ENCODE results near the gene KATNAL1. TPM values are rescaled to one million over a fixed set of nuclear protein-coding genes. Genes with fewer than 3 reads are reported as not detected.

The KATNAL1 gene
- total and polyA plus RNA-seq, 2 of the 4 experiments (the other 2 are of a cell fraction) = 6.9 to 16.8 TPM

DNA sequence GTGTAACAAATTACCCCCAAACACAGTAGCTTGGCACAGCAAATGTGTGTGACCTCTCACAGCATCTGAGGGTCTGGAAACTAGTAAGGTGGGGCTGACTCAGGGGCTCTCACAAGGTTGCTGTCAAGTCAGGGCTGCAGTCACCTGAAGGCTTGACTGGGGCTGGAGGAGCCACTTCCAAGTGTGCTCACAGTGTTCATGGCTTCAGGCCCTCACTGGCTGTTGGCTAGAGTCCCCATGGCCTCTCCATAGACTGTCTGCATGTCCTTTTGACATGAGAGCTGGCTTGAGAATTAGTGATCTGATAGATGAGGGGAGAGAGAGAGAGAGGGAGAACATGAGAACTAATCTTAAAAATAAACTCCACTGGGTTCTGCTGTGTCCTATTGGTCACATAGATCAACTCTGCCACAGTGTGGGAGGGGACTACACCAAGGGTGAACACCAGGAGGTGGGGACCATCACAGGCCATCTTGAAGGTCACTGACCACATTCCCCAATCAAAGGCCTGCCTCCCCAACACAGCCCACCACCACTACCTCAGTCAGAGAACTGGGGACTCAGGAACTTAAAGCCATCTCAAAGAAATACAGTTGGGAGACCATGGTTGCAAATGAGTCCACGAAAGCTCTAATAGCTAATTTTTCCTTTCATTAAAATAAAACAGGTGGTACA, 38.2 kb upstream of the KATNAL1 start:
- dilution Hi-C loops (cut with HindIII; ENCODE audit: low sequenced_read_pairs, unreplicated experiment) = no loop called here
- Histone ChIP-seq H4K20me1 (ENCODE audit: insufficient read depth, low read length) (peaks cover 3% of the 10 kb centered on the region; the same call in 1 of the 2 replicates), H4K91ac (ENCODE audit: insufficient read depth, low read depth, low read length) (no peak overlapping the region; the same call in 1 of the 2 replicates), H2AK9ac (replicated peaks; ENCODE audit: low read depth, low read length, poor library complexity) (no peak overlapping the region), H3K56ac (ENCODE audit: extremely low read depth, insufficient read depth, low read length) (no peak overlapping the region), H4K8ac (ENCODE audit: low read depth in 2 of 2, low read length in 2 of 2) (no peak overlapping the region), H2BK5ac (ENCODE audit: low read depth, low read length, poor library complexity, severe bottlenecking) (no peak overlapping the region), H2AFZ (replicated peaks; ENCODE audit: low read length, poor library complexity) (no peak overlapping the region), H3K9me3 (ENCODE audit: control insufficient read depth, insufficient read depth, low read length) (no peaks in the 10 kb centered on the region), H3K4me1 (ENCODE audit: control insufficient read depth, insufficient read depth, low read length) (peaks cover 12% of the 10 kb centered on the region), H3K27me3 (ENCODE audit: control insufficient read depth, insufficient read depth, low read length) (no peaks in the 10 kb centered on the region), H3K9ac (ENCODE audit: low read depth, low read length) (no peak overlapping the region), H3K18ac (ENCODE audit: low read depth, low read length) (no peak overlapping the region), H3K4me3 (ENCODE audit: insufficient read depth, low read depth, low read length) (no peak overlapping the region), H4K5ac (ENCODE audit: low read depth, low read length) (no peak overlapping the region), H2BK20ac (ENCODE audit: low read depth, low read length) (no peak overlapping the region), H3K36me3 (ENCODE audit: control insufficient read depth, insufficient read depth, low read length) (no peaks in the 10 kb centered on the region), H3K23ac (ENCODE audit: low read depth, low read length) (no peak overlapping the region), H3K79me1 (ENCODE audit: low read depth in 1 of 2, low read length in 2 of 2) (peaks cover 0 to 7% of the 10 kb centered on the region in 2 experiments; a peak in 1 of 4 replicates), H3K27ac (ENCODE audit: insufficient read depth, low read length) (no peak overlapping the region), H3K9me1 (ENCODE audit: insufficient read depth, low read length) (peaks cover 6% of the 10 kb centered on the region; the same call in 1 of the 2 replicates), H3K4me2 (ENCODE audit: low read depth, low read length) (no peak overlapping the region), H2BK120ac (ENCODE audit: low read depth, low read length) (no peak overlapping the region), H3K14ac (replicated peaks; ENCODE audit: low read depth, low read length) (no peak overlapping the region), H2BK15ac (ENCODE audit: low read depth, low read length) (no peak overlapping the region), H2AK5ac (ENCODE audit: low read depth, low read length) (no peak overlapping the region), H3K4ac (ENCODE audit: low read depth, low read length) (no peak overlapping the region)
- WGBS, 2 experiments (ENCODE audit: extremely low coverage in 2 of 2, insufficient read length in 1 of 2) = no CpG with 5 or more reads among the region's 1 CpG
- CTCF ChIA-PET = interaction anchor here (0.6 to 0.9 kb wide), 2 partner anchors 21 to 24 kb away, joined by 3 read pairs; no protein-coding TSS in a partner anchor
- DNase-seq (no peak), ATAC-seq (ENCODE audit: low read depth) (no peak)
- intact Hi-C loops (cut with micrococcal nuclease) = no loop called here
- TF ChIP-seq MAZ (IDR thresholded peaks at IDR 0.05; ENCODE audit: borderline replicate concordance, low read depth, low read length) (no peak), MXI1 (IDR thresholded peaks at IDR 0.05; ENCODE audit: borderline replicate concordance, low read depth, low read length) (no peak), NFE2L2 (IDR thresholded peaks at IDR 0.05; ENCODE audit: low read depth, low read length) (no peak), SMC3 (IDR thresholded peaks at IDR 0.05; ENCODE audit: low read depth, low read length) (no peak), BHLHE40 (IDR thresholded peaks at IDR 0.05; ENCODE audit: low read depth, low read length) (no peak), CEBPB (IDR thresholded peaks at IDR 0.05; ENCODE audit: low read depth, low read length) (no peak), CHD1 (IDR thresholded peaks at IDR 0.05; ENCODE audit: low read depth, low read length) (no peak), FOS (IDR thresholded peaks at IDR 0.05; ENCODE audit: low read depth, low read length) (no peak), POLR2A (IDR thresholded peaks at IDR 0.05; ENCODE audit: low read depth, low read length) (no peak), CTCF (conservative IDR thresholded peaks at IDR 0.05; ENCODE audit: low read depth, low read length) (no peak), MAFK (IDR thresholded peaks at IDR 0.05; ENCODE audit: low read depth, low read length) (no peak), ELK1 (IDR thresholded peaks at IDR 0.05; ENCODE audit: borderline replicate concordance, low read depth, low read length) (no peak), RAD21 (IDR thresholded peaks at IDR 0.05; ENCODE audit: low read length) (no peak)
- TF ChIP-seq, protein P1, sequence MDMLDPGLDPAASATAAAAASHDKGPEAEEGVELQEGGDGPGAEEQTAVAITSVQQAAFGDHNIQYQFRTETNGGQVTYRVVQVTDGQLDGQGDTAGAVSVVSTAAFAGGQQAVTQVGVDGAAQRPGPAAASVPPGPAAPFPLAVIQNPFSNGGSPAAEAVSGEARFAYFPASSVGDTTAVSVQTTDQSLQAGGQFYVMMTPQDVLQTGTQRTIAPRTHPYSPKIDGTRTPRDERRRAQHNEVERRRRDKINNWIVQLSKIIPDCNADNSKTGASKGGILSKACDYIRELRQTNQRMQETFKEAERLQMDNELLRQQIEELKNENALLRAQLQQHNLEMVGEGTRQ (IDR thresholded peaks at IDR 0.05; ENCODE audit: low read depth, low read length) = no peak
- POLR2A ChIA-PET (ENCODE audit: unreplicated experiment) = no interaction called here
- in situ Hi-C loops (cut with MboI; ENCODE audit: low sequenced_read_pairs) = no loop called here
- no TSS peak for BruUV-seq (replicated peaks)

Data from IMR-90 (cell line).